ENCODE results near the gene SLC43A1. TPM values are rescaled to one million over a fixed set of nuclear protein-coding genes. Genes with fewer than 3 reads are reported as not detected.

The SLC43A1 gene
- total RNA-seq, 2 experiments from 2014 or later, result 29.9 to 31.7 TPM

DNA sequence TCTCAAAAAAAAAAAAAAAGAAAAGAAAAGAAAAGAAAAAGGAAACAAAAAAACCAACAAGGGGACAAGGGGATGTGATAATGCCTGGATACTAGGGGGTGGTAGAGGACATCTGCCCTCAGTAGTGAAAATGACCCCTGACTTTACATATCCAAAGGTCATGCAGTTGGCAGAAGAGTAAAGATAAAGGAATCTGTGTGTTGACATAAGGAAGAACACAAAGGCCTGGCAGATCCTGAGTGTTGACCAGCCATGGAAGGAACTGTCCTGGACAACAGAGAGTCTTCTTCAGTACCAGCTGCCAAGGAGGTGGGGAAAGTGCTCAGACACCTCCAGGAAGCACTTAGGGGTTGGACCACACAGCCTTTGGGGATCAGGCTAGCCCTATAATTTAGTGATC lies 12.6 kb downstream of the SLC43A1 start:
- H3K4me3 Mint-ChIP-seq, result no peak overlapping the region
- no peak for DNase-seq
- H3K36me3 Mint-ChIP-seq (ENCODE audit: low read depth), result peaks cover 21% of the 10 kb centered on the region
- no peaks in the 10 kb centered on the region for H3K27me3 Mint-ChIP-seq
- ChIA-PET POLR2A (no interaction called here), CTCF (interaction anchor here (0.7 to 6.4 kb wide), 7 partner anchors 9 to 45 kb away, joined by 3 to 75 read pairs (median 5); partner anchors contain the start of gene SLC43A1)
- no peak overlapping the region for H3K27ac Mint-ChIP-seq
- no peaks in the 10 kb centered on the region for H3K9me3 Mint-ChIP-seq
- peaks cover 4% of the 10 kb centered on the region for H3K4me1 Mint-ChIP-seq

DNA sequence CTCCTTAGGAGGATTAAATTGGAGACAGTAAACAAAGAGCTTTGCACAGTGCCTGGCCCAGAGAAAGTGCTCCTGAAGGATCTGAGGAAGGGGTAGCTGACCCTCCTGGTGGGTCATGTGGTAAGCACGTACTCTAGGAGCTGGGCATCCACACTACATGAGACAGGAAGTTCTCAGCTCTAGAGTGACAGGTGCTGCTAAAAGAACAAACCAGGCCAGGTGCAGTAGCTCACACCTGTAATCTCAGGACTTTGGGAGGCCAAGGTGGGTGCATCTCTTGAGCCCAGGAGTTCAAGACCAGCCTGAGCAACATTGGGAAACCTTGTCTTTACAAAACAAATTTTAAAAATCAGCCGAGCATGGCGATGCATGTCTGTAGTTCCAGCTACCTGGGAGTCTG lies 13.1 kb downstream of the SLC43A1 start:
- H3K4me3 Mint-ChIP-seq, result no peak overlapping the region
- no peak overlapping the region for H3K27ac Mint-ChIP-seq
- H3K4me1 Mint-ChIP-seq, result peaks cover 4% of the 10 kb centered on the region
- H3K9me3 Mint-ChIP-seq, result no peaks in the 10 kb centered on the region
- no peak for DNase-seq
- H3K36me3 Mint-ChIP-seq (ENCODE audit: low read depth), result peaks cover 22% of the 10 kb centered on the region
- H3K27me3 Mint-ChIP-seq, result no peaks in the 10 kb centered on the region
- ChIA-PET CTCF (interaction anchor here (1.1 to 2.1 kb wide), 7 partner anchors 9 to 44 kb away, joined by 3 to 24 read pairs (median 4); partner anchors contain the start of gene SLC43A1), POLR2A (interaction anchor here (1.2 kb wide), 1 partner anchor 9 kb away, joined by 6 read pairs; no protein-coding TSS in a partner anchor)

DNA sequence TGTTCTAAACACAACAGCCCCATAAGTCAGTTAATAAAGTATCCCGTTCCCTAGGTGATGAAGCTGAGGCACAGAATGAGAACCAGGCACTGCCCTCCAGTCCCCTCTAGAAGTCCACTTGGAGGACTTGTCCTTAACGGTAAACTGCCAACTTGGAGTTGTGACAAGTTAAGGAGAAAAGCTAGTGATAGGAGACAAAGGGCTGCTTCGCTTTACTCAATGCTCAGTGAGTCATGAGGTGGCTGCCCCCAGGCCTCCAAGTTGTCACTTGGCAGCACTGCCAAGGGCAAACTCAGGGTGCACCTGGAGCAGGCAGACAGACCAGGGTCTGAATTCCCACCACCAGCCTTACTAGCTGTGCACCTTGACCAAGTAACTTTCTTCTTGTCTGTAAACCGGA lies 13.5 kb downstream of the SLC43A1 start:
- Mint-ChIP-seq H3K27ac (no peak overlapping the region), H3K27me3 (no peaks in the 10 kb centered on the region), H3K9me3 (no peaks in the 10 kb centered on the region), H3K4me3 (no peak overlapping the region), H3K36me3 (ENCODE audit: low read depth) (peaks cover 25% of the 10 kb centered on the region), H3K4me1 (peaks cover 4% of the 10 kb centered on the region)
- CTCF ChIA-PET, result interaction anchor here (1.1 to 2.1 kb wide), 7 partner anchors 8 to 44 kb away, joined by 3 to 24 read pairs (median 4); partner anchors contain the start of gene SLC43A1
- POLR2A ChIA-PET, result interaction anchor here (1.2 kb wide), 1 partner anchor 9 kb away, joined by 6 read pairs; no protein-coding TSS in a partner anchor
- no peak for DNase-seq

- Mint-ChIP-seq H3K4me3 (no peak overlapping the region), H3K27ac (no peak overlapping the region), H3K4me1 (peaks cover 4% of the 10 kb centered on the region), H3K27me3 (no peaks in the 10 kb centered on the region), H3K36me3 (ENCODE audit: low read depth) (peaks cover 28% of the 10 kb centered on the region), H3K9me3 (no peaks in the 10 kb centered on the region)
- CTCF ChIA-PET, result interaction anchor here (2.1 kb wide), 2 partner anchors 7 to 43 kb away, joined by 8 to 24 read pairs; no protein-coding TSS in a partner anchor
- POLR2A ChIA-PET, result no interaction called here
- DNase-seq, result no peak
Observed at GRCh38 chr11:57500926-57501325, 14.6 kb downstream of the SLC43A1 start.

GRCh38 chr11:57500515-57500914 lies 15.0 kb downstream of the SLC43A1 start:
- CTCF ChIA-PET, result no interaction called here

GRCh38 chr11:57499983-57500461 lies 15.5 kb downstream of the SLC43A1 start:
- CTCF ChIA-PET, result no interaction called here

More at GRCh38 chr11:57500515-57500914, 15.0 kb downstream of the SLC43A1 start:
- H3K9me3 Mint-ChIP-seq, result no peaks in the 10 kb centered on the region
- H3K36me3 Mint-ChIP-seq (ENCODE audit: low read depth), result peaks cover 28% of the 10 kb centered on the region
- no peak for DNase-seq
- POLR2A ChIA-PET, result no interaction called here
- H3K4me3 Mint-ChIP-seq, result no peak overlapping the region
- H3K27ac Mint-ChIP-seq, result no peak overlapping the region
- H3K4me1 Mint-ChIP-seq, result peaks cover 4% of the 10 kb centered on the region
- H3K27me3 Mint-ChIP-seq, result no peaks in the 10 kb centered on the region

GRCh38 chr11:57499413-57499982 lies 16.0 kb downstream of the SLC43A1 start:
- ChIA-PET POLR2A (no interaction called here), CTCF (no interaction called here)
- Mint-ChIP-seq H3K36me3 (ENCODE audit: low read depth) (peaks cover 24% of the 10 kb centered on the region), H3K27ac (no peak overlapping the region), H3K9me3 (no peaks in the 10 kb centered on the region), H3K4me3 (no peak overlapping the region), H3K4me1 (peaks cover 4% of the 10 kb centered on the region), H3K27me3 (no peaks in the 10 kb centered on the region)
- no peak for DNase-seq

More at GRCh38 chr11:57499983-57500461, 15.5 kb downstream of the SLC43A1 start:
- no peak for DNase-seq
- Mint-ChIP-seq H3K27ac (no peak overlapping the region), H3K27me3 (no peaks in the 10 kb centered on the region), H3K4me1 (peaks cover 4% of the 10 kb centered on the region), H3K9me3 (no peaks in the 10 kb centered on the region), H3K36me3 (ENCODE audit: low read depth) (peaks cover 28% of the 10 kb centered on the region), H3K4me3 (no peak overlapping the region)
- POLR2A ChIA-PET, result no interaction called here

- Mint-ChIP-seq H3K27ac (no peak overlapping the region), H3K27me3 (no peaks in the 10 kb centered on the region)
Observed at GRCh38 chr11:57498540-57498939, 17.0 kb downstream of the SLC43A1 start.

GRCh38 chr11:57497303-57498247 lies 17.9 kb downstream of the SLC43A1 start:
- Mint-ChIP-seq H3K4me1 (peaks cover 16% of the 10 kb centered on the region), H3K9me3 (no peaks in the 10 kb centered on the region), H3K36me3 (ENCODE audit: low read depth) (peaks cover 30% of the 10 kb centered on the region), H3K4me3 (no peak overlapping the region), H3K27ac (no peak overlapping the region), H3K27me3 (no peaks in the 10 kb centered on the region)
- CTCF ChIA-PET, result interaction anchor here (1.2 to 8.0 kb wide), 3 partner anchors 19 to 41 kb away, joined by 4 to 296 read pairs (median 7); partner anchors contain the start of gene TIMM10
- POLR2A ChIA-PET, result interaction anchor here (0.7 to 1.2 kb wide), 2 partner anchors 17 to 29 kb away, joined by 3 read pairs; no protein-coding TSS in a partner anchor
- DNase-seq, result no peak

More at GRCh38 chr11:57498540-57498939, 17.0 kb downstream of the SLC43A1 start:
- Mint-ChIP-seq H3K36me3 (ENCODE audit: low read depth) (peaks cover 28% of the 10 kb centered on the region), H3K4me1 (peaks cover 10% of the 10 kb centered on the region), H3K9me3 (no peaks in the 10 kb centered on the region), H3K4me3 (no peak overlapping the region)
- ChIA-PET POLR2A (no interaction called here), CTCF (interaction anchor here (1.3 kb wide), 1 partner anchor 42 kb away, joined by 4 read pairs; no protein-coding TSS in a partner anchor)
- no peak for DNase-seq

GRCh38 chr11:57496109-57496820 lies 19.2 kb downstream of the SLC43A1 start:
- Mint-ChIP-seq H3K9me3 (no peaks in the 10 kb centered on the region), H3K27me3 (no peaks in the 10 kb centered on the region), H3K4me1 (peaks cover 16% of the 10 kb centered on the region), H3K27ac (no peak overlapping the region), H3K4me3 (no peak overlapping the region), H3K36me3 (ENCODE audit: low read depth) (peaks cover 30% of the 10 kb centered on the region)
- CTCF ChIA-PET, result interaction anchor here (1.2 to 8.0 kb wide), 2 partner anchors 21 to 31 kb away, joined by 7 to 296 read pairs; partner anchors contain the start of gene TIMM10
- POLR2A ChIA-PET, result interaction anchor here (1.2 to 4.7 kb wide), 2 partner anchors 19 to 30 kb away, joined by 3 to 30 read pairs; partner anchors contain the start of gene SLC43A1
- DNase-seq, result no peak

GRCh38 chr11:57493507-57494503 lies 21.7 kb downstream of the SLC43A1 start:
- Mint-ChIP-seq H3K4me1 (peaks cover 12% of the 10 kb centered on the region), H3K9me3 (no peaks in the 10 kb centered on the region), H3K4me3 (no peak overlapping the region), H3K27me3 (no peaks in the 10 kb centered on the region), H3K27ac (peak overlapping the region; percentile 73), H3K36me3 (ENCODE audit: low read depth) (peaks cover 24% of the 10 kb centered on the region)
- DNase-seq, result peak; percentile 76
- CTCF ChIA-PET, result interaction anchor here (0.7 to 8.0 kb wide), 52 partner anchors 8 to 325 kb away, joined by 3 to 296 read pairs (median 4); partner anchors contain the start of genes RTN4RL2, SLC43A1, TIMM10 and UBE2L6
- POLR2A ChIA-PET, result interaction anchor here (0.9 to 4.7 kb wide), 4 partner anchors 8 to 37 kb away, joined by 3 to 30 read pairs (median 10); partner anchors contain the start of genes SLC43A1 and TIMM10
